K562 (cell line): ENCODE results near the gene CCPG1. TPM values are rescaled to one million over a fixed set of nuclear protein-coding genes. Genes with fewer than 3 reads are reported as not detected.

ENCODE experiments used
- ATAC-seq: fragments of 200-7000 bp; cut with Tn5 transposase; 3 replicates; pipeline ENCODE4 v1.9.1; 2020; ENCODE audit warnings: moderate library complexity
- BruUV-seq: library from RNA; stranded (reverse); fragments of 400-500 nt; replicated peaks from 2 replicates; lab custom pipeline; 2021; lab: Mats Ljungman, UMichigan
- CTCF ChIA-PET: fragments of 300-600 bp; formaldehyde crosslinking; extraction: SDS; loops from one replicate; lab custom pipeline; 2021; ENCODE audit warnings: low intra/inter-chr PET ratio; lab: Yijun Ruan, JAX
- POLR2A ChIA-PET: fragments of 300-600, 350-650 bp; sonication (Branson Sonifier 250); formaldehyde crosslinking; extraction: SDS; loops from one replicate; lab custom pipeline; 2021; ENCODE audit warnings: antibody characterized with exemption, inconsistent platforms; lab: Yijun Ruan, JAX
- DNase-seq, 4 experiments: peaks; one replicate each; pipeline versions ENCODE4 v3.0.0 to v3.0.0-alpha.2; 2011 to 2018; ENCODE audit warnings: low spot score in 3 of 4, mixed read lengths in 3 of 4; ENCODE audit errors: extremely low read depth in 1 of 4
- FAIRE-seq: peaks from 2 replicates; lab custom pipeline; 2011; peaks lifted over from hg19 to GRCh38; lab: Jason Lieb, UNC
- H2AFZ ChIP-seq: 2 replicates; pipeline ENCODE4 v1.6.0; 2011; ENCODE audit warnings: low read depth, low read length, control low read depth, inconsistent platforms
- H3K27ac ChIP-seq: fragments of 200-600 bp; 3 replicates; pipeline ENCODE4 v1.8.0; 2011; ENCODE audit warnings: low read depth, mild to moderate bottlenecking, control low read depth, inconsistent platforms, low read length, moderate library complexity, mixed read lengths; ENCODE audit errors: extremely low read depth
- H3K27me3 ChIP-seq, 2 experiments: fragments of 300-600 bp in 1 of 2; 2 replicates in 1 of 2; 3 replicates in 1 of 2; pipeline versions ENCODE4 v1.6.0 to v1.8.0; 2011; ENCODE audit warnings: inconsistent platforms in 2 of 2, low read length in 2 of 2, mild to moderate bottlenecking in 1 of 2, mixed read lengths in 1 of 2, moderate library complexity in 1 of 2; ENCODE audit not compliant: control insufficient read depth in 2 of 2, insufficient read depth in 2 of 2
- H3K36me3 ChIP-seq: fragments of 300-600 bp; 3 replicates; pipeline ENCODE4 v1.8.0; 2011; ENCODE audit warnings: mild to moderate bottlenecking, low read length, inconsistent platforms; ENCODE audit not compliant: control insufficient read depth, insufficient read depth
- H3K4me1 ChIP-seq, 2 experiments: fragments of 200-600 bp in 1 of 2; replicated peaks in 1 of 2; 2 replicates in 1 of 2; 3 replicates in 1 of 2; pipeline versions ENCODE4 v1.5.1 to v1.8.0; 2011; ENCODE audit warnings: inconsistent platforms in 2 of 2, low read length in 2 of 2, mild to moderate bottlenecking in 1 of 2, mixed read lengths in 1 of 2, moderate library complexity in 1 of 2; ENCODE audit not compliant: control insufficient read depth in 2 of 2, insufficient read depth in 2 of 2
- H3K4me2 ChIP-seq: 2 replicates; pipeline ENCODE4 v1.6.1; 2011; ENCODE audit warnings: low read length, control low read depth, inconsistent platforms, mixed read lengths; ENCODE audit not compliant: insufficient read depth
- H3K4me3 ChIP-seq: fragments of 200-600 bp; sonication (generic), shearing (Covaris generic); 2 replicates; pipeline ENCODE4 v1.5.1; 2016; ENCODE audit warnings: control low read depth, inconsistent platforms
- H3K79me2 ChIP-seq: fragments of 200-600 bp; 3 replicates; pipeline ENCODE4 v1.8.0; 2011; ENCODE audit warnings: low read length, inconsistent platforms; ENCODE audit not compliant: control insufficient read depth, insufficient read depth
- H3K9ac ChIP-seq, 2 experiments: 2 replicates each; pipeline versions ENCODE4 v1.6.0 to v1.6.1; 2011; ENCODE audit warnings: low read depth in 2 of 2, low read length in 2 of 2, control low read depth in 1 of 2, inconsistent platforms in 1 of 2, mild to moderate bottlenecking in 1 of 2, mixed read lengths in 1 of 2; ENCODE audit not compliant: insufficient read depth in 1 of 2
- H3K9me1 ChIP-seq: one replicate; pipeline ENCODE4 v1.6.0; 2011; ENCODE audit warnings: inconsistent platforms, mild to moderate bottlenecking, low read length, moderate library complexity; ENCODE audit not compliant: control insufficient read depth, insufficient read depth
- H3K9me3 ChIP-seq: replicated peaks from 2 replicates; pipeline ENCODE4 v1.5.1; 2011; ENCODE audit warnings: low read depth, low read length, inconsistent platforms; ENCODE audit not compliant: control insufficient read depth, insufficient read depth
- H4K20me1 ChIP-seq: replicated peaks from 2 replicates; pipeline ENCODE4 v1.6.1; 2011; ENCODE audit warnings: low read length, inconsistent platforms, mixed read lengths; ENCODE audit not compliant: control insufficient read depth, insufficient read depth
- ADNP ChIP-seq: fragments of 200-800 bp; sonication (Bioruptor generic); IDR thresholded peaks from 2 replicates; pipeline ENCODE4 v1.6.1; 2016; ENCODE audit warnings: missing genetic modification characterization, missing compliant biosample characterization
- C11orf30 ChIP-seq: fragments of 450-650 bp; IDR thresholded peaks from 2 replicates; pipeline ENCODE4 v1.6.1; 2016; ENCODE audit warnings: low read depth, mild to moderate bottlenecking
- CBX3 ChIP-seq, 2 experiments: IDR thresholded peaks; 1 replicate in 1 of 2; 2 replicates in 1 of 2; pipeline ENCODE4 v1.6.1; 2012; ENCODE audit warnings: inconsistent platforms in 2 of 2, low read length in 2 of 2, borderline replicate concordance in 1 of 2, control low read depth in 1 of 2
- CREM ChIP-seq: IDR thresholded peaks from 2 replicates; pipeline ENCODE4 v1.6.1; 2014; ENCODE audit warnings: antibody characterized with exemption, low read depth
- E2F6 ChIP-seq, 2 experiments: IDR thresholded peaks; 2 replicates each; pipeline ENCODE4 v1.6.1; 2011; ENCODE audit warnings: borderline replicate concordance in 1 of 2, control low read depth in 1 of 2, low read depth in 1 of 2, low read length in 1 of 2, mild to moderate bottlenecking in 1 of 2, mixed read lengths in 1 of 2, moderate library complexity in 1 of 2; ENCODE audit not compliant: insufficient read depth in 1 of 2, insufficient read length in 1 of 2, poor library complexity in 1 of 2, severe bottlenecking in 1 of 2; ENCODE audit errors: extremely low read depth in 1 of 2
- ELF2 ChIP-seq: fragments of 250-450 bp; sonication (Bioruptor Pico); IDR thresholded peaks from 2 replicates; pipeline ENCODE4 v1.5.0; 2021; ENCODE audit warnings: mild to moderate bottlenecking
- GTF2A2 ChIP-seq: IDR thresholded peaks from 2 replicates; pipeline ENCODE4 v1.6.1; 2016; ENCODE audit warnings: mild to moderate bottlenecking, missing genetic modification characterization, missing compliant biosample characterization
- HNRNPK ChIP-seq: fragments of 200-400 bp; formaldehyde crosslinking; IDR thresholded peaks from one replicate; pipeline ENCODE4 v1.6.1; 2018; ENCODE audit warnings: mild to moderate bottlenecking, low read depth, low read length; ENCODE audit not compliant: poor library complexity, severe bottlenecking
- KDM1A ChIP-seq, 2 experiments: fragments of 450-650 bp; IDR thresholded peaks; 2 replicates each; pipeline ENCODE4 v1.6.1; 2016; ENCODE audit warnings: mild to moderate bottlenecking in 2 of 2
- NELFE ChIP-seq: IDR thresholded peaks from 2 replicates; pipeline ENCODE4 v1.6.1; 2011; ENCODE audit warnings: mild to moderate bottlenecking; ENCODE audit not compliant: insufficient read depth, insufficient read length
- NFE2 ChIP-seq: IDR thresholded peaks from 2 replicates; pipeline ENCODE4 v1.6.1; 2014; ENCODE audit warnings: antibody characterized with exemption, low read depth
- POLR2AphosphoS2 ChIP-seq: IDR thresholded peaks from 2 replicates; pipeline ENCODE4 v1.6.1; 2012; ENCODE audit warnings: low read length, improper control_type of control experiment
- POLR2G ChIP-seq: fragments of 200-400 bp; formaldehyde crosslinking; IDR thresholded peaks from 2 replicates; pipeline ENCODE4 v1.6.1; 2017; ENCODE audit warnings: low read depth, mild to moderate bottlenecking, antibody characterized with exemption, low read length, moderate library complexity
- PYGO2 ChIP-seq: fragments of 450-650 bp; IDR thresholded peaks from 2 replicates; pipeline ENCODE4 v1.6.1; 2016; ENCODE audit warnings: mild to moderate bottlenecking, missing genetic modification characterization, moderate library complexity, missing compliant biosample characterization
- RBFOX2 ChIP-seq: fragments of 200-400 bp; formaldehyde crosslinking; IDR thresholded peaks from 2 replicates; pipeline ENCODE4 v1.6.1; 2017; ENCODE audit warnings: low read depth, mild to moderate bottlenecking, low read length, moderate library complexity
- SMAD2 ChIP-seq: fragments of 150-350 bp; IDR thresholded peaks from 2 replicates; pipeline ENCODE4 v1.6.1; 2014; ENCODE audit warnings: low read depth, mild to moderate bottlenecking, low read length
- SMARCA4 ChIP-seq: fragments of 450-650 bp; IDR thresholded peaks from 2 replicates; pipeline ENCODE4 v1.6.1; 2016
- SRF ChIP-seq, 2 experiments: fragments of 250-450, 450-650 bp in 1 of 2; sonication (Bioruptor Pico) in 1 of 2; sonication (generic) in 1 of 2; formaldehyde crosslinking; IDR thresholded peaks; 2 replicates each; pipeline versions ENCODE4 v1.5.0 to v1.5.1; 2020 to 2022; ENCODE audit warnings: mild to moderate bottlenecking in 1 of 2, missing genetic modification reagents in 1 of 2
- TAF9B ChIP-seq: fragments of 450-650 bp; IDR thresholded peaks from 2 replicates; pipeline ENCODE4 v1.6.1; 2018; ENCODE audit warnings: mild to moderate bottlenecking; ENCODE audit not compliant: partially characterized antibody
- ZNF174 ChIP-seq: fragments of 250-450 bp; sonication (Bioruptor Pico); IDR thresholded peaks from 2 replicates; pipeline ENCODE4 v1.4.0; 2020; ENCODE audit warnings: mild to moderate bottlenecking
- in situ Hi-C: fragments of 300-500 bp; cut with MboI; formaldehyde crosslinking; loops from 4 replicates; pipeline ENCODE4 v1.15.0; 2018; ENCODE audit warnings: inconsistent platforms, mixed read lengths
- intact Hi-C: fragments of 100-400 bp; cut with micrococcal nuclease; formaldehyde crosslinking; loops from 2 replicates; pipeline ENCODE4 v1.14.2; 2022
- polyA plus RNA-seq, 8 experiments: library from polyadenylated mRNA; depleted of rRNA in 4 of 8; stranded (reverse) in 5 of 8; unstranded in 3 of 8; fragments of >200 nt; fragmentation: Nextera tagmentation in 2 of 8; fragmentation: Illumina TruSeq in 1 of 8; extraction: Ambion mirVana in 2 of 8; extraction: Trizol in 1 of 8; gene quantifications; 2 replicates each; pipeline versions ENCODE4 v1.2.1 to v1.2.3, GENCODE V29; 2011 to 2014; ENCODE audit warnings: inconsistent platforms in 1 of 8, missing spikeins in 1 of 8
- total RNA-seq, 7 experiments: library from RNA; depleted of rRNA in 6 of 7; stranded (reverse); fragments of >200 nt in 6 of 7; fragmentation: Illumina TruSeq in 2 of 7; extraction: Trizol in 2 of 7; gene quantifications; 2 replicates each; pipeline versions ENCODE4 v1.2.1 to v1.2.3, GENCODE V29; 2011 to 2021; ENCODE audit warnings: low replicate concordance in 1 of 7
- TF ChIP-seq, protein P1 (sequence below): sonication (generic); formaldehyde crosslinking; IDR thresholded peaks from 2 replicates; pipeline ENCODE4 v1.8.0; 2022; ENCODE audit warnings: mild to moderate bottlenecking, missing genetic modification reagents

The CCPG1 gene
- total and polyA plus RNA-seq, 9 of the 15 experiments (the other 6 are each of a cell fraction or from before 2014, with no cell fraction given), result 33.0 to 54.9 (median 41.1) TPM

DNA sequence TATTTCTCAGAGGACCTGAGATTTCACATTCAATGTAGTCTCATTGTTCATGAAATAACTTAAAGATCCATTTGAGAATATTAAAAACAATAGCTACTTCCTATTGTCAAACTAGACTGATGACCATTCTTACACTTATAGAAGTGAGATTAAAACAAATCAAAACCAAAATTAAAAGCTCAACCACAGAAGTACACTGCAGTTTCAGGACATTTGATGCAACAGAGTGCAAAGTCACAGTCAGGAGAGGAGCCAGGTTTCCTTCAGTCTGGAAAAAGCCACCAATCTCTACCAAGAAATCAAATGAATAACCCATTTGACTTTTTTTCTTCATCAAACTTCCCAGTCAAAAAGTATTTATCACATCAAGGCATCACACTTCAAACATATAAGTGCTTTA lies 5.5 kb downstream of the CCPG1 start:
- no peak for ATAC-seq
- no peaks in the 10 kb centered on the region for H4K20me1 ChIP-seq
- POLR2A ChIA-PET, result interaction anchor here (0.6 to 1.3 kb wide), 3 partner anchors 19 to 1058 kb away, joined by 4 to 6 read pairs (median 4); partner anchors contain the start of genes PIGB and PIGBOS1
- peak in 1 of 4 experiments; percentile 24 for DNase-seq
- H3K4me1 ChIP-seq, result peaks cover 19 to 44% of the 10 kb centered on the region in 2 experiments
- no peaks in the 10 kb centered on the region for H3K9me1 ChIP-seq
- in situ Hi-C loops (no loop called here), intact Hi-C loops (loop anchor here (2.0 kb wide), 1 partner anchor 84 kb away; the partner anchor contains the start of genes PIGB and PIGBOS1)
- CTCF ChIA-PET, result no interaction called here
- no peaks in the 10 kb centered on the region for H3K27me3 ChIP-seq
- peaks cover 9% of the 10 kb centered on the region; the same call in 1 of the 3 replicates for H3K36me3 ChIP-seq
- TF ChIP-seq POLR2G, result 0 out of 2 replicates have a peak, but pooled peaks have one; percentile 0
- TF ChIP-seq RBFOX2, result 0 out of 2 replicates have a peak, but pooled peaks have one; percentile 8
- TF ChIP-seq SMAD2, result no peak
- TF ChIP-seq ADNP, result 0 out of 2 replicates have a peak, but pooled peaks have one; percentile 7
- TF ChIP-seq CBX3 (IDR thresholded peaks at IDR 0.05; ENCODE audit: borderline replicate concordance in 1 of 2, low read length in 2 of 2), result no peak
- no peak for TF ChIP-seq SRF (CRISPR knock-in tag; IDR thresholded peaks at IDR 0.05)
- no peak for TF ChIP-seq POLR2AphosphoS2
- 0 out of 2 replicates have a peak, but pooled peaks have one; percentile 37 for TF ChIP-seq ELF2 (CRISPR knock-in tag)
- TF ChIP-seq NELFE, result no peak
- TF ChIP-seq KDM1A (IDR thresholded peaks at IDR 0.05), result 0 out of 4 replicates have a peak, but pooled peaks of 1 of the 2 experiments have one; percentile 8
- TF ChIP-seq HNRNPK, result no peak
- no peak for TF ChIP-seq ZNF174 (CRISPR knock-in tag)
- TF ChIP-seq GTF2A2, result no peak
- TF ChIP-seq NFE2, result 0 out of 2 replicates have a peak, but pooled peaks have one; percentile 35
- TF ChIP-seq E2F6 (IDR thresholded peaks at IDR 0.05; ENCODE audit: borderline replicate concordance in 1 of 2, extremely low read depth in 1 of 2, insufficient read depth in 1 of 2, insufficient read length in 1 of 2, low read depth in 1 of 2, low read length in 1 of 2, poor library complexity in 1 of 2, severe bottlenecking in 1 of 2), result no peak
- 0 out of 2 replicates have a peak, but pooled peaks have one; percentile 19 for TF ChIP-seq PYGO2
- TF ChIP-seq, protein P1, sequence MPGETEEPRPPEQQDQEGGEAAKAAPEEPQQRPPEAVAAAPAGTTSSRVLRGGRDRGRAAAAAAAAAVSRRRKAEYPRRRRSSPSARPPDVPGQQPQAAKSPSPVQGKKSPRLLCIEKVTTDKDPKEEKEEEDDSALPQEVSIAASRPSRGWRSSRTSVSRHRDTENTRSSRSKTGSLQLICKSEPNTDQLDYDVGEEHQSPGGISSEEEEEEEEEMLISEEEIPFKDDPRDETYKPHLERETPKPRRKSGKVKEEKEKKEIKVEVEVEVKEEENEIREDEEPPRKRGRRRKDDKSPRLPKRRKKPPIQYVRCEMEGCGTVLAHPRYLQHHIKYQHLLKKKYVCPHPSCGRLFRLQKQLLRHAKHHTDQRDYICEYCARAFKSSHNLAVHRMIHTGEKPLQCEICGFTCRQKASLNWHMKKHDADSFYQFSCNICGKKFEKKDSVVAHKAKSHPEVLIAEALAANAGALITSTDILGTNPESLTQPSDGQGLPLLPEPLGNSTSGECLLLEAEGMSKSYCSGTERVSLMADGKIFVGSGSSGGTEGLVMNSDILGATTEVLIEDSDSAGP (CRISPR knock-in tag), result no peak
- no peak for TF ChIP-seq TAF9B
- 0 out of 2 replicates have a peak, but pooled peaks have one; percentile 7 for TF ChIP-seq C11orf30
- TF ChIP-seq CREM, result no peak
- peak; percentile 26; the same call in 1 of the 2 replicates for TF ChIP-seq SMARCA4
- H3K4me3 ChIP-seq, result no peak overlapping the region
- peak overlapping the region in 1 of 2 experiments; percentile 84; a peak in 2 of 4 replicates for H3K9ac ChIP-seq
- H2AFZ ChIP-seq, result no peak overlapping the region
- peak overlapping the region; percentile 75 for H3K27ac ChIP-seq
- peaks cover 99% of the 10 kb centered on the region for H3K79me2 ChIP-seq
- no TSS peak for BruUV-seq
- FAIRE-seq, result no peak
- peak overlapping the region; percentile 35; the same call in 1 of the 2 replicates for H3K4me2 ChIP-seq
- no peaks in the 10 kb centered on the region for H3K9me3 ChIP-seq
